LNCAP (cell line): ENCODE results near the gene PCDH12.

Experiments used
- CTCF ChIP-seq: fragments of 450-650 bp; IDR thresholded peaks from 2 replicates; pipeline ENCODE4 v1.5.1; 2017; ENCODE audit warnings: mild to moderate bottlenecking

The PCDH12 gene

GRCh38 chr5:141898448-141899049 is 59.5 kb downstream of the PCDH12 start:
- no peak for TF ChIP-seq CTCF

- no peak for TF ChIP-seq CTCF
Measured at GRCh38 chr5:141897425-141897824, 60.6 kb downstream of the PCDH12 start.
